DOHH2 (cell line): ENCODE measurements around the gene DGKD.

Source experiments
- H3F3A ChIP-seq: fragments of 200-600 bp; sonication (generic), shearing (Covaris generic); 2 replicates; pipeline ENCODE4 v1.6.0; 2016; ENCODE audit warnings: antibody characterized with exemption, mild to moderate bottlenecking; ENCODE audit not compliant: control insufficient read depth, insufficient read depth
- H3K27ac ChIP-seq: fragments of 200-600 bp; sonication (generic); 2 replicates; pipeline ENCODE4 v1.5.1; 2014; ENCODE audit warnings: low read depth, mild to moderate bottlenecking, low read length, moderate library complexity
- H3K27me3 ChIP-seq: fragments of 200-600 bp; sonication (generic); 2 replicates; pipeline ENCODE4 v1.6.1; 2014; ENCODE audit warnings: mild to moderate bottlenecking, low read length, mixed read lengths; ENCODE audit not compliant: control insufficient read depth
- H3K36me3 ChIP-seq: fragments of 200-600 bp; sonication (generic); 2 replicates; pipeline ENCODE4 v1.6.1; 2014; ENCODE audit warnings: mild to moderate bottlenecking, low read length, moderate library complexity, mixed read lengths; ENCODE audit not compliant: control insufficient read depth
- H3K4me1 ChIP-seq: fragments of 200-600 bp; sonication (generic); 2 replicates; pipeline ENCODE4 v1.6.1; 2014; ENCODE audit warnings: mild to moderate bottlenecking, low read length, mixed read lengths; ENCODE audit not compliant: control insufficient read depth
- H3K4me2 ChIP-seq: fragments of 200-600 bp; sonication (generic); 2 replicates; pipeline ENCODE4 v1.6.0; 2014; ENCODE audit warnings: mild to moderate bottlenecking, low read length, moderate library complexity
- H3K4me3 ChIP-seq: fragments of 200-600 bp; sonication (generic); 2 replicates; pipeline ENCODE4 v1.5.1; 2014; ENCODE audit warnings: mild to moderate bottlenecking, low read length, mixed read lengths
- H3K79me2 ChIP-seq: fragments of 200-600 bp; sonication (generic); 2 replicates; pipeline ENCODE4 v1.6.1; 2014; ENCODE audit warnings: mild to moderate bottlenecking, low read length, mixed read lengths; ENCODE audit not compliant: control insufficient read depth
- H3K9me2 ChIP-seq: fragments of 200-600 bp; sonication (generic); replicated peaks from 2 replicates; pipeline ENCODE4 v1.6.1; 2014; ENCODE audit warnings: mild to moderate bottlenecking, low read length, mixed read lengths; ENCODE audit not compliant: control insufficient read depth
- H3K9me3 ChIP-seq: fragments of 200-600 bp; sonication (generic); 2 replicates; pipeline ENCODE4 v1.6.1; 2014; ENCODE audit warnings: antibody characterized with exemption, low read length, mixed read lengths; ENCODE audit not compliant: control insufficient read depth, insufficient read depth
- H4K20me1 ChIP-seq: fragments of 200-600 bp; sonication (generic); 2 replicates; pipeline ENCODE4 v1.6.0; 2014; ENCODE audit warnings: low read depth, mild to moderate bottlenecking, antibody characterized with exemption, low read length, moderate library complexity; ENCODE audit not compliant: control insufficient read depth, insufficient read depth
- EZH2phosphoT487 ChIP-seq: fragments of 200-600 bp; sonication (generic); IDR thresholded peaks from 2 replicates; pipeline ENCODE4 v1.6.1; 2017; ENCODE audit warnings: borderline replicate concordance, mild to moderate bottlenecking, antibody characterized with exemption, low read length, moderate library complexity, mixed read lengths
- TF ChIP-seq, protein P1 (sequence below): fragments of 200-600 bp; sonication (generic); IDR thresholded peaks from one replicate; pipeline ENCODE4 v1.5.1; 2014; ENCODE audit warnings: antibody characterized with exemption, mild to moderate bottlenecking, low read depth, low read length; ENCODE audit not compliant: poor library complexity, severe bottlenecking

DGKD gene

DNA sequence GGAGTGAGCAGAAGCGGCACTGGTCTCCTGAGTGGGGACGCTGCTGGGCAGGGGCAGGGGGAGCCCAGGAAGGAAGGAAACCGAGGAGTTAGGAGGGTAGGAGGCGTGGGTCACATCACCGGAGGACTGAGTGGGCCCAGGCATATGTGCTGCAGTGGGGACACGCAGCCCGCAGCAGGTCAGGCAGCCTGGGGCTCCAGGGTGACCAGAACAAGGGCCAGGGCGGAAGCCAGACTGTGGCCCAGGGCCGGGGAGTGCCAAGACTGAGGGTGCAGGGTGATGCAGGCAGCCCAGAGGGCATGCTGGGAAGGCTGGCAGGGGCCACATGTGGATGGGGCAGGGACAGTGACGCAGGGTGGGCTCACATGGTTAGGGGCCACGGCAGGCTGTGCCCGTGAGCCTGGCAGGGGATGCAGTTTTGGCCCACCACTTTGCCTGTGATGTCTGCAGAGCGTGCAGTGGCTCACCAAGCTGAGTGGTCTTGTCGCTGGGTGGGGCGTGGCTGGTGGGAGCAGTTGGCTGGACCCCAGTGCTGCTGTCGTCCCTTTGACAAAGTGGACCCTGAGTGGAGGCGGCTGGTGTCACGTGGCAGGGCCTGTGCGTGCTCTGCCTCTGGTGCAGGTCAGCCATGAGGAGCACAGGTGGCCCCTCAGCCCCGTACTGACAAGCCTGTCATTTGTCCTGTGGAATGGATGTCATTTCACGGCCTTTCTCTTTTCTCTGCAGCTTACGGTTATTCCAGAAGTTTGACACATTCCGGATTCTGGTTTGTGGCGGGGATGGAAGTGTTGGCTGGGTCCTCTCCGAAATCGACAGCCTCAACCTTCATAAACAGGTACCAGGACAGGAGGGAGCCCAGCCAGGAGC lies 87.1 kb downstream of the DGKD start:
- Histone ChIP-seq H3K79me2 (no peaks in the 10 kb centered on the region), H3K27me3 (no peaks in the 10 kb centered on the region), H3K27ac (no peak overlapping the region), H3K4me3 (no peak overlapping the region), H3K4me1 (peaks cover 11% of the 10 kb centered on the region), H3F3A (no peaks in the 10 kb centered on the region; the same call in 1 of the 2 replicates), H3K36me3 (peaks cover 52% of the 10 kb centered on the region), H3K9me3 (no peaks in the 10 kb centered on the region), H4K20me1 (peaks cover 4% of the 10 kb centered on the region; the same call in 1 of the 2 replicates), H3K4me2 (no peak overlapping the region), H3K9me2 (no peaks in the 10 kb centered on the region)
- TF ChIP-seq, protein P1, sequence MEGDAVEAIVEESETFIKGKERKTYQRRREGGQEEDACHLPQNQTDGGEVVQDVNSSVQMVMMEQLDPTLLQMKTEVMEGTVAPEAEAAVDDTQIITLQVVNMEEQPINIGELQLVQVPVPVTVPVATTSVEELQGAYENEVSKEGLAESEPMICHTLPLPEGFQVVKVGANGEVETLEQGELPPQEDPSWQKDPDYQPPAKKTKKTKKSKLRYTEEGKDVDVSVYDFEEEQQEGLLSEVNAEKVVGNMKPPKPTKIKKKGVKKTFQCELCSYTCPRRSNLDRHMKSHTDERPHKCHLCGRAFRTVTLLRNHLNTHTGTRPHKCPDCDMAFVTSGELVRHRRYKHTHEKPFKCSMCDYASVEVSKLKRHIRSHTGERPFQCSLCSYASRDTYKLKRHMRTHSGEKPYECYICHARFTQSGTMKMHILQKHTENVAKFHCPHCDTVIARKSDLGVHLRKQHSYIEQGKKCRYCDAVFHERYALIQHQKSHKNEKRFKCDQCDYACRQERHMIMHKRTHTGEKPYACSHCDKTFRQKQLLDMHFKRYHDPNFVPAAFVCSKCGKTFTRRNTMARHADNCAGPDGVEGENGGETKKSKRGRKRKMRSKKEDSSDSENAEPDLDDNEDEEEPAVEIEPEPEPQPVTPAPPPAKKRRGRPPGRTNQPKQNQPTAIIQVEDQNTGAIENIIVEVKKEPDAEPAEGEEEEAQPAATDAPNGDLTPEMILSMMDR, result no peak
- TF ChIP-seq EZH2phosphoT487, result no peak

DNA sequence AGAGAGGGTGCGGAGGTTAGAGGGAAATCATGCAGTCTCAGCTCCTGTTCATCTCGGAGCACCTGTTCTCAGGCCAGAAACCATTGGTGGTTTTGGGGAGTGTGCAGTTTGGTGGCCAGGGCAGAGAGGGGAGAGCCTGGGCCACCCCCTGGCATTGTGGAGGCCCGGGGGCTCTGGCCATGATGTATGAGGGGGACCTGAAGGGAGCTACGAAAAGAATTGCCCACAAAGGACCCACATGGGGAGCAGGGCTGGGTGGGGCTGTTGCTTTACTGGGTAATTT lies 87.7 kb downstream of the DGKD start:
- H3K36me3 ChIP-seq, result peaks cover 47% of the 10 kb centered on the region
- H3K9me2 ChIP-seq, result no peaks in the 10 kb centered on the region
- no peaks in the 10 kb centered on the region; the same call in 1 of the 2 replicates for H3F3A ChIP-seq
- H3K9me3 ChIP-seq, result no peaks in the 10 kb centered on the region
- peaks cover 11% of the 10 kb centered on the region for H3K4me1 ChIP-seq
- H4K20me1 ChIP-seq, result peaks cover 4% of the 10 kb centered on the region; the same call in 1 of the 2 replicates
- TF ChIP-seq, protein P1, result no peak
- TF ChIP-seq EZH2phosphoT487, result no peak
- no peak overlapping the region for H3K4me2 ChIP-seq
- H3K79me2 ChIP-seq, result no peaks in the 10 kb centered on the region
- no peaks in the 10 kb centered on the region for H3K27me3 ChIP-seq
- H3K27ac ChIP-seq, result no peak overlapping the region
- no peak overlapping the region for H3K4me3 ChIP-seq

DNA sequence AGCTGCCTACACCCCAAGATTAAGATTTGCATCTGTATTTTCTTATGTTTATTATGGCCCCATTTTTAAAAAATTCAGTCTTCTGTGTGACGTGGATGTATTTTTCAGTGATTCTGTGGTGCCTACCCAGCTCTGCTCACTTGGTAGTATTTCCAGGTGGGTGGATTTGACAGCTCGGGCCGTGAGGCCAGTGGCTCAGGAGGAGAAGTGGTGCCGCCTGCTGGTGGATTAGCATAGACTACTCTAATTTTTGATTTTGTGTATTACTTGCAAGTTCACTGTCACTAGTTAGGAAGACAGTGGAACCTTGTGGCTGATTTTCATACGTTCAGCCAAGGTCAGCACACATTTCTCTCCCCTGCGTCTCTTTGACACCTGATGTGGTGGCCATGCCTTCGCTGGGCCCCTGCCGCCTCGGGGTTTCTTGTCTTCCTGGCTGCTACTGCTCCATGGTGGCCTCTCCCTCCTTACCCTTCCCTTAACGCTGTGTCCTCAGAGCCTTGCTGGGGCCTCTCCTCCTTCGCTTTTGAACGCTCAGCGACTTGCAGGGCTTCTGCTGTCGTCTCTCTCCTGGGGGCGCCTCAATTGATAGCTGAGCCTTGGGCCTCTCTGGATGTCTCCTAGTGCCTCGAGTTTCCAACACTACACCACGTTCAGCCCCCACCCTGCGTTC lies 89.4 kb downstream of the DGKD start:
- Histone ChIP-seq H3K36me3 (peaks cover 46% of the 10 kb centered on the region), H3K79me2 (no peaks in the 10 kb centered on the region), H3K4me3 (no peak overlapping the region), H3K4me2 (no peak overlapping the region), H3K4me1 (peaks cover 11% of the 10 kb centered on the region), H3K9me2 (no peaks in the 10 kb centered on the region), H3F3A (no peaks in the 10 kb centered on the region; the same call in 1 of the 2 replicates), H3K27me3 (no peaks in the 10 kb centered on the region), H3K27ac (no peak overlapping the region), H4K20me1 (peaks cover 4% of the 10 kb centered on the region; the same call in 1 of the 2 replicates), H3K9me3 (no peaks in the 10 kb centered on the region)
- TF ChIP-seq, protein P1, result peak; percentile 85
- no peak for TF ChIP-seq EZH2phosphoT487
